ENCODE results near the gene NFATC2.

NFATC2 gene

GRCh38 chr20:51372176-51372803 lies 170.2 kb downstream of the NFATC2 start:
- no peaks in the 10 kb centered on the region for H3K27me3 ChIP-seq (ENCODE audit: insufficient read depth, low read length)
- no peak overlapping the region for H3K27ac ChIP-seq (ENCODE audit: low read depth, low read length)
- H3K4me3 ChIP-seq (ENCODE audit: low read depth, low read length): no peak overlapping the region
- H3K4me1 ChIP-seq (ENCODE audit: control insufficient read depth, insufficient read depth, low read length, unreplicated experiment): peaks cover 9% of the 10 kb centered on the region
- H3K79me2 ChIP-seq (ENCODE audit: control insufficient read depth, insufficient read depth, low read length, unreplicated experiment): no peaks in the 10 kb centered on the region
- no peaks in the 10 kb centered on the region for H3K36me3 ChIP-seq (ENCODE audit: insufficient read depth, low read length)
- no peak overlapping the region for H2AFZ ChIP-seq (ENCODE audit: low read length, unreplicated experiment)

GRCh38 chr20:51371720-51372119 lies 170.8 kb downstream of the NFATC2 start:
- Histone ChIP-seq H2AFZ (ENCODE audit: low read length, unreplicated experiment) (no peak overlapping the region), H3K27me3 (ENCODE audit: insufficient read depth, low read length) (no peaks in the 10 kb centered on the region), H3K4me1 (ENCODE audit: control insufficient read depth, insufficient read depth, low read length, unreplicated experiment) (peaks cover 15% of the 10 kb centered on the region), H3K4me3 (ENCODE audit: low read depth, low read length) (no peak overlapping the region), H3K79me2 (ENCODE audit: control insufficient read depth, insufficient read depth, low read length, unreplicated experiment) (no peaks in the 10 kb centered on the region), H3K36me3 (ENCODE audit: insufficient read depth, low read length) (no peaks in the 10 kb centered on the region), H3K27ac (ENCODE audit: low read depth, low read length) (no peak overlapping the region)

GRCh38 chr20:51369503-51369902 lies 173.0 kb downstream of the NFATC2 start:
- peaks cover 32% of the 10 kb centered on the region for H3K4me1 ChIP-seq (ENCODE audit: control insufficient read depth, insufficient read depth, low read length, unreplicated experiment)
- H3K36me3 ChIP-seq (ENCODE audit: insufficient read depth, low read length): no peaks in the 10 kb centered on the region
- H2AFZ ChIP-seq (ENCODE audit: low read length, unreplicated experiment): no peak overlapping the region
- H3K79me2 ChIP-seq (ENCODE audit: control insufficient read depth, insufficient read depth, low read length, unreplicated experiment): no peaks in the 10 kb centered on the region
- no peaks in the 10 kb centered on the region for H3K27me3 ChIP-seq (ENCODE audit: insufficient read depth, low read length)
- H3K27ac ChIP-seq (ENCODE audit: low read depth, low read length): no peak overlapping the region
- H3K4me3 ChIP-seq (ENCODE audit: low read depth, low read length): no peak overlapping the region

- Histone ChIP-seq H3K79me2 (ENCODE audit: control insufficient read depth, insufficient read depth, low read length, unreplicated experiment) (no peaks in the 10 kb centered on the region), H3K4me3 (ENCODE audit: low read depth, low read length) (no peak overlapping the region), H3K27me3 (ENCODE audit: insufficient read depth, low read length) (no peaks in the 10 kb centered on the region), H3K36me3 (ENCODE audit: insufficient read depth, low read length) (peaks cover 2% of the 10 kb centered on the region; the same call in 1 of the 2 replicates), H3K4me1 (ENCODE audit: control insufficient read depth, insufficient read depth, low read length, unreplicated experiment) (peaks cover 32% of the 10 kb centered on the region), H2AFZ (ENCODE audit: low read length, unreplicated experiment) (no peak overlapping the region), H3K27ac (ENCODE audit: low read depth, low read length) (peak overlapping the region; percentile 27; the same call in 1 of the 2 replicates)
Measured at GRCh38 chr20:51368461-51369211, 173.9 kb downstream of the NFATC2 start.

- no peaks in the 10 kb centered on the region for H3K27me3 ChIP-seq (ENCODE audit: insufficient read depth, low read length)
- peaks cover 34% of the 10 kb centered on the region for H3K4me1 ChIP-seq (ENCODE audit: control insufficient read depth, insufficient read depth, low read length, unreplicated experiment)
- no peak overlapping the region for H2AFZ ChIP-seq (ENCODE audit: low read length, unreplicated experiment)
- peaks cover 6% of the 10 kb centered on the region; the same call in 1 of the 2 replicates for H3K36me3 ChIP-seq (ENCODE audit: insufficient read depth, low read length)
- peak overlapping the region; percentile 99 for H3K27ac ChIP-seq (ENCODE audit: low read depth, low read length)
- no peaks in the 10 kb centered on the region for H3K79me2 ChIP-seq (ENCODE audit: control insufficient read depth, insufficient read depth, low read length, unreplicated experiment)
- H3K4me3 ChIP-seq (ENCODE audit: low read depth, low read length): peak overlapping the region; percentile 45
Measured at GRCh38 chr20:51366155-51366886, 176.2 kb downstream of the NFATC2 start.

GRCh38 chr20:51365670-51366069 lies 176.8 kb downstream of the NFATC2 start:
- no peak overlapping the region for H2AFZ ChIP-seq (ENCODE audit: low read length, unreplicated experiment)
- H3K36me3 ChIP-seq (ENCODE audit: insufficient read depth, low read length): peaks cover 6% of the 10 kb centered on the region; the same call in 1 of the 2 replicates
- H3K27ac ChIP-seq (ENCODE audit: low read depth, low read length): peak overlapping the region; percentile 99
- H3K27me3 ChIP-seq (ENCODE audit: insufficient read depth, low read length): no peaks in the 10 kb centered on the region
- peaks cover 40% of the 10 kb centered on the region for H3K4me1 ChIP-seq (ENCODE audit: control insufficient read depth, insufficient read depth, low read length, unreplicated experiment)
- H3K79me2 ChIP-seq (ENCODE audit: control insufficient read depth, insufficient read depth, low read length, unreplicated experiment): no peaks in the 10 kb centered on the region
- H3K4me3 ChIP-seq (ENCODE audit: low read depth, low read length): peak overlapping the region; percentile 45

- Histone ChIP-seq H3K4me1 (ENCODE audit: control insufficient read depth, insufficient read depth, low read length, unreplicated experiment) (peaks cover 49% of the 10 kb centered on the region), H3K4me3 (ENCODE audit: low read depth, low read length) (no peak overlapping the region), H3K27ac (ENCODE audit: low read depth, low read length) (peak overlapping the region; percentile 99), H3K27me3 (ENCODE audit: insufficient read depth, low read length) (no peaks in the 10 kb centered on the region), H2AFZ (ENCODE audit: low read length, unreplicated experiment) (no peak overlapping the region), H3K36me3 (ENCODE audit: insufficient read depth, low read length) (peaks cover 6% of the 10 kb centered on the region; the same call in 1 of the 2 replicates), H3K79me2 (ENCODE audit: control insufficient read depth, insufficient read depth, low read length, unreplicated experiment) (no peaks in the 10 kb centered on the region)
Measured at GRCh38 chr20:51363813-51364212, 178.7 kb downstream of the NFATC2 start.

- peak overlapping the region; percentile 99; the same call in 1 of the 2 replicates for H3K27ac ChIP-seq (ENCODE audit: low read depth, low read length)
- no peak overlapping the region for H2AFZ ChIP-seq (ENCODE audit: low read length, unreplicated experiment)
- no peaks in the 10 kb centered on the region for H3K27me3 ChIP-seq (ENCODE audit: insufficient read depth, low read length)
- no peak overlapping the region for H3K4me3 ChIP-seq (ENCODE audit: low read depth, low read length)
- no peaks in the 10 kb centered on the region for H3K79me2 ChIP-seq (ENCODE audit: control insufficient read depth, insufficient read depth, low read length, unreplicated experiment)
- peaks cover 6% of the 10 kb centered on the region; the same call in 1 of the 2 replicates for H3K36me3 ChIP-seq (ENCODE audit: insufficient read depth, low read length)
- H3K4me1 ChIP-seq (ENCODE audit: control insufficient read depth, insufficient read depth, low read length, unreplicated experiment): peaks cover 46% of the 10 kb centered on the region
Measured at GRCh38 chr20:51363378-51363777, 179.1 kb downstream of the NFATC2 start.

- no peaks in the 10 kb centered on the region for H3K79me2 ChIP-seq (ENCODE audit: control insufficient read depth, insufficient read depth, low read length, unreplicated experiment)
- H3K27ac ChIP-seq (ENCODE audit: low read depth, low read length): no peak overlapping the region
- peaks cover 43% of the 10 kb centered on the region for H3K4me1 ChIP-seq (ENCODE audit: control insufficient read depth, insufficient read depth, low read length, unreplicated experiment)
- no peaks in the 10 kb centered on the region for H3K27me3 ChIP-seq (ENCODE audit: insufficient read depth, low read length)
- H3K4me3 ChIP-seq (ENCODE audit: low read depth, low read length): no peak overlapping the region
- no peak overlapping the region for H2AFZ ChIP-seq (ENCODE audit: low read length, unreplicated experiment)
- H3K36me3 ChIP-seq (ENCODE audit: insufficient read depth, low read length): peaks cover 6% of the 10 kb centered on the region; the same call in 1 of the 2 replicates
Measured at GRCh38 chr20:51362254-51362653, 180.3 kb downstream of the NFATC2 start.

- Histone ChIP-seq H3K27ac (ENCODE audit: low read depth, low read length) (peak overlapping the region; percentile 88), H3K4me3 (ENCODE audit: low read depth, low read length) (no peak overlapping the region), H3K4me1 (ENCODE audit: control insufficient read depth, insufficient read depth, low read length, unreplicated experiment) (peaks cover 35% of the 10 kb centered on the region), H3K27me3 (ENCODE audit: insufficient read depth, low read length) (no peaks in the 10 kb centered on the region), H3K79me2 (ENCODE audit: control insufficient read depth, insufficient read depth, low read length, unreplicated experiment) (no peaks in the 10 kb centered on the region), H2AFZ (ENCODE audit: low read length, unreplicated experiment) (no peak overlapping the region), H3K36me3 (ENCODE audit: insufficient read depth, low read length) (peaks cover 6% of the 10 kb centered on the region; the same call in 1 of the 2 replicates)
Measured at GRCh38 chr20:51361258-51361657, 181.3 kb downstream of the NFATC2 start.

All from ACC112 (cell line).